Smooth muscle cell (in vitro differentiated cells): Measurements from ENCODE around the gene STAM2. TPM values are rescaled to one million over a fixed set of nuclear protein-coding genes. Genes with fewer than 3 reads are reported as not detected.
A peak's percentile ranks its signal among the peaks of the same experiment; 100 is the strongest.
"Not testable (repeated sequence)": the region's sequence is repeated elsewhere in the genome, so short reads cannot be mapped to it uniquely, and the experiment has no call there.

ENCODE experiments used
- DNase-seq: peaks from one replicate; lab custom pipeline; 2025; ENCODE audit not compliant: unreplicated experiment; lab: John Stamatoyannopoulos, UW
- H2AFZ ChIP-seq: fragments of 200-600 bp; sonication (generic); 2 replicates; pipeline ENCODE4 v1.6.0; 2016; ENCODE audit warnings: antibody characterized with exemption, low read depth, mild to moderate bottlenecking
- H3F3A ChIP-seq: fragments of 200-600 bp; sonication (generic); 2 replicates; pipeline ENCODE4 v1.6.0; 2017; ENCODE audit warnings: antibody characterized with exemption, low read depth
- H3K27ac ChIP-seq: fragments of 200-600 bp; sonication (generic); 2 replicates; pipeline ENCODE4 v1.5.1; 2016; ENCODE audit warnings: low read depth, mild to moderate bottlenecking
- H3K27me3 ChIP-seq: fragments of 200-600 bp; sonication (generic); 2 replicates; pipeline ENCODE4 v1.6.1; 2016; ENCODE audit warnings: low read depth, mild to moderate bottlenecking
- H3K36me3 ChIP-seq: fragments of 200-600 bp; sonication (generic); 2 replicates; pipeline ENCODE4 v1.5.1; 2016; ENCODE audit warnings: low read depth
- H3K4me1 ChIP-seq: fragments of 200-600 bp; sonication (generic); 2 replicates; pipeline ENCODE4 v1.5.1; 2016; ENCODE audit warnings: low read depth
- H3K4me2 ChIP-seq: fragments of 200-600 bp; sonication (generic); 2 replicates; pipeline ENCODE4 v1.6.0; 2016; ENCODE audit warnings: mild to moderate bottlenecking
- H3K4me3 ChIP-seq: fragments of 200-600 bp; sonication (generic); 2 replicates; pipeline ENCODE4 v1.5.1; 2016; ENCODE audit warnings: mild to moderate bottlenecking
- H3K79me2 ChIP-seq: fragments of 200-600 bp; sonication (generic); 2 replicates; pipeline ENCODE4 v1.6.0; 2016; ENCODE audit warnings: low read depth, mild to moderate bottlenecking
- H3K9ac ChIP-seq: fragments of 200-600 bp; sonication (generic); 2 replicates; pipeline ENCODE4 v1.6.0; 2016; ENCODE audit warnings: low read depth
- H3K9me3 ChIP-seq: fragments of 200-600 bp; sonication (generic); replicated peaks from 2 replicates; pipeline ENCODE4 v1.5.1; 2016; ENCODE audit warnings: low read depth
- H4K20me1 ChIP-seq: fragments of 200-600 bp; sonication (generic); 2 replicates; pipeline ENCODE4 v1.6.0; 2016; ENCODE audit warnings: low read depth
- WGBS: methylation state at CpG from one replicate; pipeline ENCODE4 v1.1.7; 2016; ENCODE audit warnings: low lambda C conversion rate; 5-methylcytosine and 5-hydroxymethylcytosine counted together
- polyA plus RNA-seq: library from polyadenylated mRNA; unstranded; fragments of >200 nt; fragmentation: Nextera tagmentation; extraction: Ambion mirVana; gene quantifications from 2 replicates; pipeline ENCODE4 v1.2.1, GENCODE V29; 2016
- total RNA-seq: library from RNA; depleted of rRNA; stranded (reverse); fragments of >200 nt; gene quantifications from 2 replicates; pipeline ENCODE4 v1.2.3, GENCODE V29; 2014
- TF ChIP-seq, protein P1 (sequence below): fragments of 200-600 bp; sonication (generic); IDR thresholded peaks from 2 replicates; pipeline ENCODE4 v1.5.1; 2017; ENCODE audit warnings: borderline replicate concordance, mild to moderate bottlenecking, antibody characterized with exemption; ENCODE audit not compliant: insufficient read depth, poor library complexity, severe bottlenecking

STAM2 gene
- total and polyA plus RNA-seq, 2 experiments from 2014 or later, result 12.2 to 58.2 TPM

DNA sequence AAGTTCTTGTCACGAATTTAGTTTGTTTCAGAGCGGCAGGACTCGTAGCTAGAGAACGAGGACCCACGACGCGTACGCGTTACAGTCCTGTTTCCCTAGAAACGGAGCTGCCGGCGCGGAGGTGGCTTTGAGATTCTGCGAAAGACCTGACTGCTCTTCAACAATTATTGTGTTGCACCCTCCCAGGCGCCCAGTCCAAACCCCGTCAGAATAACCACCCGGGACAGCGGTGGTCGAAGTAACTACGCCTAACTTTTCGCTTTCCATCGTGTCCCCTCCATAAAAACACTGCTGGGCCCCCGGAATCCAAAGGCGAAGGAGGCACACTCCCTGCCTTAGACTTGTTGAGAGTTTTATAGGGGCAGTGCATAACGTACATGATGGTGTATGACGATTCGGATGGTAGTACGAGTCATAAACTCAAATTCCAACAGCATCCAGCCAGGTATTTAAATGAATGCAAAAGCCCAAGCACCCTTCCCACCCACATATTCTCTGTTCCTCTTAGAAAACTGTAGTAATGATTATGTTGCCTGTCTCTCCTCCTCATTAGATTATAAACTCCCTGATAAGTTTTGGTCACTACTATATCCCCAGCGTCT, 651 bp upstream of the STAM2 start:
- TF ChIP-seq, protein P1, sequence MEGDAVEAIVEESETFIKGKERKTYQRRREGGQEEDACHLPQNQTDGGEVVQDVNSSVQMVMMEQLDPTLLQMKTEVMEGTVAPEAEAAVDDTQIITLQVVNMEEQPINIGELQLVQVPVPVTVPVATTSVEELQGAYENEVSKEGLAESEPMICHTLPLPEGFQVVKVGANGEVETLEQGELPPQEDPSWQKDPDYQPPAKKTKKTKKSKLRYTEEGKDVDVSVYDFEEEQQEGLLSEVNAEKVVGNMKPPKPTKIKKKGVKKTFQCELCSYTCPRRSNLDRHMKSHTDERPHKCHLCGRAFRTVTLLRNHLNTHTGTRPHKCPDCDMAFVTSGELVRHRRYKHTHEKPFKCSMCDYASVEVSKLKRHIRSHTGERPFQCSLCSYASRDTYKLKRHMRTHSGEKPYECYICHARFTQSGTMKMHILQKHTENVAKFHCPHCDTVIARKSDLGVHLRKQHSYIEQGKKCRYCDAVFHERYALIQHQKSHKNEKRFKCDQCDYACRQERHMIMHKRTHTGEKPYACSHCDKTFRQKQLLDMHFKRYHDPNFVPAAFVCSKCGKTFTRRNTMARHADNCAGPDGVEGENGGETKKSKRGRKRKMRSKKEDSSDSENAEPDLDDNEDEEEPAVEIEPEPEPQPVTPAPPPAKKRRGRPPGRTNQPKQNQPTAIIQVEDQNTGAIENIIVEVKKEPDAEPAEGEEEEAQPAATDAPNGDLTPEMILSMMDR, result no peak
- peaks cover 7% of the 10 kb centered on the region for H3F3A ChIP-seq
- H3K4me3 ChIP-seq, result peak overlapping the region; percentile 88
- no peaks in the 10 kb centered on the region for H3K9me3 ChIP-seq
- DNase-seq, result no peak
- peaks cover 14% of the 10 kb centered on the region for H4K20me1 ChIP-seq
- H3K27me3 ChIP-seq, result no peaks in the 10 kb centered on the region
- peak overlapping the region; percentile 96 for H3K9ac ChIP-seq
- peaks cover 20% of the 10 kb centered on the region for H3K4me1 ChIP-seq
- no peaks in the 10 kb centered on the region for H3K36me3 ChIP-seq
- WGBS, result 11% methylated on average over 29 of the region's 29 CpGs
- peak overlapping the region; percentile 45 for H2AFZ ChIP-seq
- peak overlapping the region; percentile 93 for H3K4me2 ChIP-seq
- H3K27ac ChIP-seq, result peak overlapping the region; percentile 97
- peaks cover 38% of the 10 kb centered on the region for H3K79me2 ChIP-seq

DNA sequence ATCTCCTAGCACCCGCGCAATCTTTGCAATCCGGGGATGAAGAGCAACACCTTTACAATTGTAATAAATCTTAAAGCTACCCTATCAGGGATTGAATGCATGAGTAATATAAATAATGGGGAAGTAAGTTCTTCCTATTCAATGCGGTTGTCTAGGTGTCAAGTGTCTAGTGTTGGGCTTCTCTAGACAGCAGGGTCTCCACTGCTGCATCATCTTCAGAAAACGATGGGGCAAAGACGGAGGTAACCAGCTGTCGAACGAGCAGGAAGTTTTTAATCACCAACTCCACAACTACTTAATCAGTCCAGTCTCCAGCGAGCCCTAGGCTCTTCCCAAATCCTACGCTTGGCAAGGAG, 573 bp downstream of the STAM2 start:
- Histone ChIP-seq H3K79me2 (peaks cover 50% of the 10 kb centered on the region), H3K27ac (peak overlapping the region; percentile 97), H3K9me3 (no peaks in the 10 kb centered on the region), H3K4me3 (peak overlapping the region; percentile 88), H2AFZ (peak overlapping the region; percentile 91), H3K27me3 (no peaks in the 10 kb centered on the region), H3K36me3 (no peaks in the 10 kb centered on the region), H3K4me2 (peak overlapping the region; percentile 93), H3F3A (peaks cover 7% of the 10 kb centered on the region), H3K9ac (peak overlapping the region; percentile 96), H4K20me1 (peaks cover 19% of the 10 kb centered on the region), H3K4me1 (peaks cover 22% of the 10 kb centered on the region)
- WGBS, result 4% methylated on average over 10 of the region's 10 CpGs
- DNase-seq, result no peak
- TF ChIP-seq, protein P1, result no peak

DNA sequence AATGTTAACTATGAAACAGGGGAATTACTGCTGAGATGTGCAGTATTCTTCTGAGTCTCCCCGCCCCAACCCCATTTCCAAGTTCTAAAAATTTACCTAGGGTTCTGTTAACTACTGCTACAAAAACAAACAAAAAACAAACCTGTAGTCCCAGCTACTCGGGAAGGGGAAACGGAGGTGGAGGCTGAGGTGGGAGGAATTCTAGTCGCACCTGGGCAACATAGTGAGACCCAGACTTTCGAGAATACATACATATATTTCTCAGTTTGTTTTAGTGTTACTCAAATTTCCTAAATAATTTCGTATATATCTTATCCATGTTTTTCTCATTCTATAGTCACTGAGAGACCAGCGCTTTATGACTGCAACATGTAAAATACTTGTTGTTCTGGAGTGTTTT, 989 bp downstream of the STAM2 start:
- Histone ChIP-seq H3K27me3 (no peaks in the 10 kb centered on the region), H3K79me2 (peaks cover 54% of the 10 kb centered on the region), H3K9ac (peak overlapping the region; percentile 96), H3K27ac (peak overlapping the region; percentile 97), H3K4me1 (peaks cover 22% of the 10 kb centered on the region), H4K20me1 (peaks cover 21% of the 10 kb centered on the region), H3K36me3 (no peaks in the 10 kb centered on the region), H3K4me3 (peak overlapping the region; percentile 88), H3K4me2 (peak overlapping the region; percentile 93), H3K9me3 (no peaks in the 10 kb centered on the region), H2AFZ (peak overlapping the region; percentile 91), H3F3A (peaks cover 7% of the 10 kb centered on the region)
- 50% methylated on average over 7 of the region's 7 CpGs for WGBS
- TF ChIP-seq, protein P1, result no peak
- no peak for DNase-seq

DNA sequence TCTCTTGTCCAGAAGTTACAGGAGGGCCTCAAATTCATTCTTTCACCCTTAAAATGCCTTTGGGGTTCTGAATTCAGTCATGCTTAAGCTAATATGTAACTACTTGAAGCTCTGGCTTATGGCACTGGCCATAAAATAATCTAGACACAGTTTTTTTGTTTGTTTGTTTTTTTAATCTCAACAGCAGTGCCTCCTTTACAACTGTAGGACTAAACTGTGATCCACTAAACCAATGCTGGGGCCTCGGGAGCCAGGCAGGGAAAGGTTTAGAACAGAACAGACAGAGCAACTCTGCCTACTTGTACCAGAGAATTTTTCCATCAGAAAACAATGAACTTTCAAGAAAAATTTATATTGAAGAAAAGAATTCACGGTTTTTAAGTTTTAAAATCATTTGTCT, 1.7 kb downstream of the STAM2 start:
- peak overlapping the region; percentile 88 for H3K4me3 ChIP-seq
- 58% methylated on average over 2 of the region's 2 CpGs for WGBS
- H3F3A ChIP-seq, result peaks cover 7% of the 10 kb centered on the region
- H3K4me2 ChIP-seq, result peak overlapping the region; percentile 93
- DNase-seq, result no peak
- TF ChIP-seq, protein P1, result no peak
- H3K27ac ChIP-seq, result peak overlapping the region; percentile 97
- no peaks in the 10 kb centered on the region for H3K27me3 ChIP-seq
- no peak overlapping the region for H3K9ac ChIP-seq
- H3K4me1 ChIP-seq, result peaks cover 22% of the 10 kb centered on the region
- H3K9me3 ChIP-seq, result no peaks in the 10 kb centered on the region
- no peaks in the 10 kb centered on the region for H3K36me3 ChIP-seq
- peaks cover 28% of the 10 kb centered on the region for H4K20me1 ChIP-seq
- H2AFZ ChIP-seq, result no peak overlapping the region
- peaks cover 62% of the 10 kb centered on the region for H3K79me2 ChIP-seq

DNA sequence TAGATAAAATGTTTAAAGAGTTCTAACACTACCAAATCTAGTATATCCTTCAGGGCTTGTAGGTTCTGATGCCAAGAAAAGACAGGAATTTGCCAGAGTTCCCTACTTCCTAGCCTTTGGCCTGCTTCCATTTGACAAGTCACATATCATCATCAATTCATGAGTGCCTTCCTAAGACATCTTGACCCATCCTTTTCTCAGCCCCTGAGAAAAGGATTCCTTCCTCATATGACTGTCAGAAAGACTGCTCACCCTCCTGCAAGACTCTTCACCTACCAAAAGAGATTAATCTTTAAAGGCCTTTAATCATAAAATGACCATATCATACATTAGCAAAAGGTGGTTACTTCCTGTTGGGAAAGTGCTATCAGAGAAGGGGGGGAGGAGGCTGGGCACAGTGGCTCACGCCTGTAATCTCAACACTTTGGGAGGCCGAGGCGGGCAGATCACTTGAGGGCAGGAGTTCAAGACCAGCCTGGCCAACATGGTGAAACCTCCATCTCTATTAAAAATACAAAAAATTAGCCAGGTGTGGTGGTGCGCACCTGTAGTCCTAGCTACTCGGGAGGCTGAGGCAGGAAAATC, 3.3 kb downstream of the STAM2 start:
- peak overlapping the region; percentile 49 for H3K27ac ChIP-seq
- 95% methylated on average over 5 of the region's 5 CpGs for WGBS
- DNase-seq, result not testable (repeated sequence)

More for the DNA sequence above, 3.3 kb downstream of the STAM2 start:
- Histone ChIP-seq H4K20me1 (peaks cover 44% of the 10 kb centered on the region), H3K4me2 (peak overlapping the region; percentile 57), H3K79me2 (peaks cover 77% of the 10 kb centered on the region), H3K4me3 (peak overlapping the region; percentile 24), H3K4me1 (peaks cover 22% of the 10 kb centered on the region)
- not testable (repeated sequence) for H3K36me3 ChIP-seq, H2AFZ ChIP-seq, H3F3A ChIP-seq, H3K27me3 ChIP-seq, H3K9ac ChIP-seq, H3K9me3 ChIP-seq
